H1 (cell line): ENCODE results near the gene PES1. TPM values are rescaled to one million over a fixed set of nuclear protein-coding genes. Genes with fewer than 3 reads are reported as not detected.

Source experiments
- CTCF ChIA-PET: fragments of 300-600 bp; sonication (Branson Sonifier 250); formaldehyde crosslinking; loops from one replicate; lab custom pipeline; 2021; ENCODE audit not compliant: partially characterized antibody; lab: Charles Lee
- POLR2A ChIA-PET: fragments of 300-600 bp; sonication (Branson Sonifier 250); formaldehyde crosslinking; loops from one replicate; lab custom pipeline; 2021; ENCODE audit warnings: inconsistent platforms; ENCODE audit not compliant: partially characterized antibody; lab: Charles Lee
- DNase-seq, 2 experiments: peaks; one replicate each; pipeline versions ENCODE4 v3.0.0 to v3.0.0-alpha.2; 2010 to 2022; ENCODE audit warnings: low spot score in 2 of 2, low read depth in 1 of 2, mixed read lengths in 1 of 2
- FAIRE-seq: peaks from 2 replicates; lab custom pipeline; 2011; peaks lifted over from hg19 to GRCh38; lab: Jason Lieb, UNC
- H2AFZ ChIP-seq: 2 replicates; pipeline ENCODE4 v1.8.1; 2012; ENCODE audit warnings: low read length, inconsistent platforms
- H2AK5ac ChIP-seq: 2 replicates; pipeline ENCODE4 v1.6.1; 2013; ENCODE audit warnings: low read depth, low read length
- H2BK120ac ChIP-seq: replicated peaks from 2 replicates; pipeline ENCODE3; 2013; ENCODE audit warnings: low read depth, low read length, inconsistent platforms
- H2BK12ac ChIP-seq: 2 replicates; pipeline ENCODE4 v1.6.1; 2013; ENCODE audit warnings: low read depth, low read length
- H2BK15ac ChIP-seq: 2 replicates; pipeline ENCODE4 v1.6.1; 2013; ENCODE audit warnings: low read length
- H2BK20ac ChIP-seq: 2 replicates; pipeline ENCODE4 v1.6.1; 2013; ENCODE audit warnings: low read length
- H2BK5ac ChIP-seq: 2 replicates; pipeline ENCODE4 v1.6.1; 2013; ENCODE audit warnings: low read depth, low read length
- H3K14ac ChIP-seq: 2 replicates; pipeline ENCODE4 v1.6.1; 2013; ENCODE audit warnings: inconsistent platforms; ENCODE audit not compliant: insufficient read length
- H3K18ac ChIP-seq: 2 replicates; pipeline ENCODE4 v1.6.1; 2013; ENCODE audit warnings: low read length; ENCODE audit errors: extremely low read depth
- H3K23ac ChIP-seq: 2 replicates; pipeline ENCODE4 v1.6.1; 2013; ENCODE audit warnings: inconsistent platforms; ENCODE audit not compliant: insufficient read length
- H3K23me2 ChIP-seq: 2 replicates; pipeline ENCODE4 v1.6.1; 2013; ENCODE audit warnings: low read depth, low read length
- H3K27ac ChIP-seq: 2 replicates; pipeline ENCODE4 v1.6.1; 2011; ENCODE audit warnings: low read depth, low read length, inconsistent platforms
- H3K27me3 ChIP-seq, 4 experiments: replicated peaks in 1 of 4; 1 replicate in 1 of 4; 2 replicates in 3 of 4; pipeline versions ENCODE4 v1.6.1 to v1.8.1; 2011 to 2013; ENCODE audit warnings: low read length in 3 of 4, mild to moderate bottlenecking in 3 of 4, inconsistent platforms in 2 of 4, mixed read lengths in 2 of 4, moderate library complexity in 1 of 4; ENCODE audit not compliant: control insufficient read depth in 3 of 4, insufficient read depth in 3 of 4; ENCODE audit errors: extremely low read depth in 1 of 4
- H3K36me3 ChIP-seq, 4 experiments: 2 replicates each; pipeline versions ENCODE4 v1.6.1 to v1.8.1; 2011 to 2013; ENCODE audit warnings: mild to moderate bottlenecking in 4 of 4, low read length in 3 of 4, moderate library complexity in 2 of 4, control low read depth in 1 of 4, inconsistent platforms in 1 of 4; ENCODE audit not compliant: insufficient read depth in 4 of 4, control insufficient read depth in 2 of 4
- H3K4ac ChIP-seq: replicated peaks from 2 replicates; pipeline ENCODE3; 2013; ENCODE audit warnings: low read length, low read depth, mixed read lengths, inconsistent platforms; ENCODE audit not compliant: insufficient read length
- H3K4me1 ChIP-seq, 4 experiments: replicated peaks in 1 of 4; 1 replicate in 1 of 4; 2 replicates in 3 of 4; pipeline versions ENCODE4 v1.6.1 to v1.8.1; 2011 to 2013; ENCODE audit warnings: low read length in 3 of 4, inconsistent platforms in 2 of 4, mixed read lengths in 1 of 4; ENCODE audit not compliant: insufficient read depth in 4 of 4, control insufficient read depth in 3 of 4
- H3K4me2 ChIP-seq, 2 experiments: 2 replicates each; pipeline versions ENCODE4 v1.6.1 to v1.8.1; 2011 to 2013; ENCODE audit warnings: low read depth in 2 of 2, low read length in 2 of 2, control low read depth in 1 of 2, inconsistent platforms in 1 of 2, mild to moderate bottlenecking in 1 of 2; ENCODE audit not compliant: insufficient read depth in 1 of 2
- H3K4me3 ChIP-seq, 4 experiments: fragments of 200-600, 300-600 bp in 1 of 4; sonication (generic), shearing (Covaris generic), sonication (Bioruptor Twin) in 1 of 4; 2 replicates each; pipeline versions ENCODE4 v1.5.1 to v1.8.1; 2011 to 2016; ENCODE audit warnings: low read length in 4 of 4, low read depth in 3 of 4, control low read depth in 2 of 4, inconsistent platforms in 2 of 4, mild to moderate bottlenecking in 2 of 4, mixed read lengths in 1 of 4, moderate library complexity in 1 of 4; ENCODE audit not compliant: insufficient read depth in 2 of 4; ENCODE audit errors: extremely low read depth in 1 of 4
- H3K56ac ChIP-seq: replicated peaks from 2 replicates; pipeline ENCODE3; 2013; ENCODE audit warnings: low read depth, mild to moderate bottlenecking, mixed read lengths, low read length, inconsistent platforms; ENCODE audit not compliant: insufficient read length
- H3K79me1 ChIP-seq: 2 replicates; pipeline ENCODE4 v1.6.1; 2013; ENCODE audit warnings: low read depth, low read length, control low read depth
- H3K79me2 ChIP-seq, 2 experiments: 2 replicates each; pipeline versions ENCODE4 v1.6.1 to v1.8.1; 2012 to 2013; ENCODE audit warnings: low read length in 2 of 2, mild to moderate bottlenecking in 2 of 2, inconsistent platforms in 1 of 2; ENCODE audit not compliant: insufficient read depth in 2 of 2, control insufficient read depth in 1 of 2
- H3K9ac ChIP-seq, 4 experiments: replicated peaks in 1 of 4; 1 replicate in 1 of 4; 2 replicates in 3 of 4; pipeline versions ENCODE4 v1.6.1 to v1.8.1; 2011 to 2013; ENCODE audit warnings: low read depth in 3 of 4, low read length in 3 of 4, control low read depth in 2 of 4, mild to moderate bottlenecking in 2 of 4, moderate library complexity in 2 of 4, inconsistent platforms in 1 of 4; ENCODE audit errors: extremely low read depth in 1 of 4
- H3K9me3 ChIP-seq, 2 experiments: 2 replicates each; pipeline versions ENCODE4 v1.6.1 to v1.8.1; 2012 to 2013; ENCODE audit warnings: mild to moderate bottlenecking in 2 of 2, moderate library complexity in 2 of 2, control low read depth in 1 of 2, inconsistent platforms in 1 of 2, low read depth in 1 of 2, low read length in 1 of 2, mixed read lengths in 1 of 2; ENCODE audit not compliant: insufficient read depth in 2 of 2
- H4K20me1 ChIP-seq, 2 experiments: replicated peaks in 1 of 2; 2 replicates each; pipeline versions ENCODE3 to v1.8.1; 2011 to 2013; ENCODE audit warnings: inconsistent platforms in 2 of 2, low read length in 2 of 2, mild to moderate bottlenecking in 1 of 2; ENCODE audit not compliant: insufficient read depth in 2 of 2, control insufficient read depth in 1 of 2
- H4K5ac ChIP-seq: 2 replicates; pipeline ENCODE4 v1.6.1; 2013; ENCODE audit warnings: low read length, low read depth, mixed read lengths, inconsistent platforms; ENCODE audit not compliant: insufficient read length
- H4K8ac ChIP-seq: 2 replicates; pipeline ENCODE4 v1.8.0; 2013; ENCODE audit warnings: mild to moderate bottlenecking, moderate library complexity, low read length, inconsistent platforms; ENCODE audit not compliant: insufficient read depth; ENCODE audit errors: extremely low read depth
- H4K91ac ChIP-seq: replicated peaks from 2 replicates; pipeline ENCODE3; 2013; ENCODE audit warnings: low read length, mixed read lengths, inconsistent platforms; ENCODE audit not compliant: insufficient read length
- ATF3 ChIP-seq: IDR thresholded peaks from 2 replicates; pipeline ENCODE4 v1.6.1; 2011; ENCODE audit warnings: low read depth, mild to moderate bottlenecking, low read length; ENCODE audit not compliant: insufficient read depth
- CHD1 ChIP-seq: IDR thresholded peaks from 2 replicates; pipeline ENCODE4 v1.6.1; 2012; ENCODE audit warnings: low read depth, low read length, improper control_type of control experiment
- GABPA ChIP-seq: IDR thresholded peaks from 2 replicates; pipeline ENCODE4 v1.6.1; 2011; ENCODE audit warnings: mild to moderate bottlenecking, low read length, moderate library complexity, borderline replicate concordance; ENCODE audit not compliant: insufficient read depth
- HDAC2 ChIP-seq, 2 experiments: fragments of 300-600 bp in 1 of 2; sonication (generic) in 1 of 2; IDR thresholded peaks; 2 replicates each; pipeline ENCODE4 v1.6.1; 2011 to 2012; ENCODE audit warnings: low read depth in 2 of 2, low read length in 2 of 2, mild to moderate bottlenecking in 2 of 2, moderate library complexity in 2 of 2, borderline replicate concordance in 1 of 2, inconsistent platforms in 1 of 2
- HDAC6 ChIP-seq: IDR thresholded peaks from one replicate; pipeline ENCODE4 v1.7.1; 2012; ENCODE audit warnings: low read depth, mild to moderate bottlenecking, inconsistent platforms, low read length, moderate library complexity
- JUN ChIP-seq: IDR thresholded peaks from 2 replicates; pipeline ENCODE4 v1.6.1; 2011; ENCODE audit warnings: low read depth, mild to moderate bottlenecking, improper control_type of control experiment, low read length
- KDM1A ChIP-seq: fragments of 200-600, 300-600 bp; sonication (generic); IDR thresholded peaks from 2 replicates; pipeline ENCODE4 v1.7.1; 2016; ENCODE audit warnings: mild to moderate bottlenecking, low read length, borderline replicate concordance
- MAFK ChIP-seq: IDR thresholded peaks from 2 replicates; pipeline ENCODE4 v1.6.1; 2012; ENCODE audit warnings: low read depth, mild to moderate bottlenecking, improper control_type of control experiment, low read length
- RXRA ChIP-seq: IDR thresholded peaks from 2 replicates; pipeline ENCODE4 v1.6.1; 2011; ENCODE audit warnings: low read depth, mild to moderate bottlenecking, low read length, moderate library complexity; ENCODE audit not compliant: insufficient read depth
- WGBS, 2 experiments: shearing (Covaris generic) in 1 of 2; methylation state at CpG; one replicate each; pipeline versions ENCODE4 v1.1.6 to v1.1.7; 2013 to 2015; ENCODE audit warnings: low lambda C conversion rate in 2 of 2, mixed read lengths in 2 of 2, inconsistent platforms in 1 of 2, low coverage in 1 of 2, missing lambda C conversion rate in 1 of 2; ENCODE audit not compliant: insufficient replicate concordance in 2 of 2, insufficient coverage in 1 of 2, insufficient read length in 1 of 2; ENCODE audit errors: extremely low coverage in 1 of 2, missing lambda C conversion rate in 1 of 2; 5-methylcytosine and 5-hydroxymethylcytosine counted together
- polyA plus RNA-seq, 7 experiments: library from polyadenylated mRNA; depleted of rRNA in 3 of 7; stranded (reverse) in 5 of 7; unstranded in 2 of 7; fragments of >200 nt in 5 of 7; fragments of 200-250 nt in 2 of 7; gene quantifications; 1 replicate in 5 of 7; 2 replicates in 1 of 7; 4 replicates in 1 of 7; pipeline versions ENCODE4 v1.2.1 to v1.2.3, GENCODE V29; 2011 to 2013; ENCODE audit warnings: missing spikeins in 2 of 7, mixed read lengths in 2 of 7
- total RNA-seq: library from RNA; stranded (reverse); fragmentation: NEBNext Ultra II Directional; extraction: Animal tissue kit (Norgen Biotek cat#: 25700); gene quantifications from 2 replicates; pipeline ENCODE4 v1.2.1, GENCODE V29; 2021

Gene PES1
- total and polyA plus RNA-seq, 2 of the 8 experiments (the other 6 are each of a cell fraction or from before 2014, with no cell fraction given) = 121 to 191 TPM

DNA sequence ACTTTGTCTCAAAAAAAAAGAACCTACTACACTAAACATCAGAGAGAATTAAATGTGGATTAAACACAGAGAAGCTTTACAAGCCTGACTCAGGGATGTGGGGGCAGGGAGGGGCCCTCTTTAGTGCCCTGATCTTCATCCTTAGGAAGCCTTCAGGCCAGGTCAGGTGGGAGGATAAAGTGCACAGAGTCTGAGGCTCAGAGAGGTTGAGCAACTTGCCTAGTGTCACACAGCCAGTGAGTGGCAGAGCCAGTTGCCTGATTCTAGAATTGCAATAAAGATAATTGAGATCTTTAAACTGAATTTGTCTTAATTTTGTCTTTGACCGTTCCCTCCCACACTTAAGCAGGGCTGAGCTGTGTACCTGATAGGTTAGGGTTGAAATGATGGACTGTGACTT, 52.3 kb downstream of the PES1 start:
- CTCF ChIA-PET = interaction anchor here (0.8 kb wide), 1 partner anchor 17 kb away, joined by 3 read pairs; no protein-coding TSS in a partner anchor
- DNase-seq = no peak

More for the DNA sequence above, 52.3 kb downstream of the PES1 start:
- H3K23me2 ChIP-seq = peaks cover 3% of the 10 kb centered on the region
- no peaks in the 10 kb centered on the region for H3K36me3 ChIP-seq
- H3K4ac ChIP-seq = no peak overlapping the region
- no peak overlapping the region for H2BK120ac ChIP-seq
- no peak overlapping the region for H2AFZ ChIP-seq
- no peak for FAIRE-seq
- 92% methylated on average over 1 of the region's 1 CpG; no CpG with 5 or more reads in 1 of the 2 experiments for WGBS, 2 experiments
- H3K4me1 ChIP-seq = peaks cover 0 to 9% (median 4%) of the 10 kb centered on the region in 4 experiments; a peak in 4 of 7 replicates
- no peak overlapping the region for H2BK15ac ChIP-seq
- H3K14ac ChIP-seq = no peak overlapping the region
- H3K9me3 ChIP-seq = no peaks in the 10 kb centered on the region
- H3K27me3 ChIP-seq = peaks cover 5 to 13% (median 11%) of the 10 kb centered on the region in 4 experiments
- no peak overlapping the region for H3K56ac ChIP-seq
- H4K8ac ChIP-seq = no peak overlapping the region
- H3K23ac ChIP-seq = no peak overlapping the region
- H3K9ac ChIP-seq = no peak overlapping the region
- TF ChIP-seq CHD1 = no peak
- TF ChIP-seq GABPA = no peak
- TF ChIP-seq ATF3 = no peak
- TF ChIP-seq KDM1A = peak; percentile 48; the same call in 1 of the 2 replicates
- TF ChIP-seq HDAC2 (IDR thresholded peaks at IDR 0.05; ENCODE audit: borderline replicate concordance in 1 of 2, low read depth in 2 of 2, low read length in 2 of 2) = no peak
- TF ChIP-seq JUN = no peak
- no peak for TF ChIP-seq HDAC6
- no peak for TF ChIP-seq MAFK
- no peak for TF ChIP-seq RXRA
- no peak overlapping the region for H2BK12ac ChIP-seq
- H4K5ac ChIP-seq = no peak overlapping the region
- no peak overlapping the region for H3K18ac ChIP-seq
- H4K91ac ChIP-seq = no peak overlapping the region
- no peak overlapping the region for H3K27ac ChIP-seq
- H2BK20ac ChIP-seq = no peak overlapping the region
- H3K79me1 ChIP-seq = no peaks in the 10 kb centered on the region
- H3K79me2 ChIP-seq = no peaks in the 10 kb centered on the region
- H3K4me2 ChIP-seq = no peak overlapping the region
- no peak overlapping the region for H2BK5ac ChIP-seq
- POLR2A ChIA-PET = interaction anchor here (0.9 kb wide), 1 partner anchor 15 kb away, joined by 3 read pairs; no protein-coding TSS in a partner anchor
- H2AK5ac ChIP-seq = peak overlapping the region; percentile 30; the same call in 1 of the 2 replicates
- H3K4me3 ChIP-seq = no peak overlapping the region
- H4K20me1 ChIP-seq = no peaks in the 10 kb centered on the region
